Measurements from ENCODE around the gene PCSK6. TPM values are rescaled to one million over a fixed set of nuclear protein-coding genes. Genes with fewer than 3 reads are reported as not detected.

The PCSK6 gene
- total RNA-seq, 3 donors from 2014 or later (not counting 1 experiment from before 2014, with no cell fraction given), result 1.5 to 2.4 (median 2.4) TPM

DNA sequence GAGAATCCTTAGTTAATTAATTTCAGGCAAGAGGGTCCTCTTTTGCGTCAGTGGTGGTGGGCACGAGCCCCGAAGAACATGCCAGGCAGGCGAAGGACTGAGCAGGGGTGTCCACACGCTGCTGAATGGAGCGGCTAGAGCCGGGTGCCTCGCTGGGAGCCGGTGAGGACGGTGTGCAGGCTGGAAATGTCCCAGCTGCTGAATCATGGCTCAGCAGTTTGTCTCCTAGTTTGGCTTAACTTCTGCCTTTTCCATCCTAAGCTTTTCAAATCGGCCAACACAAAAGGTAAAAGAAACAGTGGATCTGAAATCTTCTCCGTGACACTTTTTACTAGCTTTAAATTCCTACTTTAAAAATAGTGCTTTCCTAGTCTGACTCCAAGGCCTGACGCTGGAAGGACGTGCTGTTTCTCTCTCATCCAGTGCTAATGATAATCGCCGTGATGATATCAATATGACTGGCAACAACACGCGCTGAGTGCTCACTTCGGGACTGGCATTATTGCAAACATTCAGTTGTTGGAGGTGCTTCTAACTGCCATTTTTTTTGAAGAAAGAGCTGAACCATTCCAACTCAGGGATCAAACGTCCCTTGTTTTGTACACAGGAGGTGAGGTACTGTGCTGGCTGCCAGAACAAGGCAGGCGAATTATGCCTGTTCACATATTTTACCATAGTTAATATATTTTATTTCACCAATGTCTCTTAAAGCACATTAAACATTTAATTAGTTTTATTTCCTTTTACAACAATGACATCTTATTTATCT, 19.8 kb downstream of the PCSK6 start:
- Mint-ChIP-seq H3K27me3 (ENCODE audit: low read depth in 2 of 2) (peaks cover 10 to 12% of the 10 kb centered on the region in 2 donors), H3K9me3 (no peaks in the 10 kb centered on the region), H3K4me1 (no peaks in the 10 kb centered on the region), H3K4me3 (no peak overlapping the region), H3K27ac (no peak overlapping the region), H3K36me3 (no peaks in the 10 kb centered on the region)
- Histone ChIP-seq H3K4me3 (ENCODE audit: low read length) (no peak overlapping the region), H3K4me1 (ENCODE audit: control insufficient read depth, insufficient read depth, low read length) (no peaks in the 10 kb centered on the region), H3K27ac (ENCODE audit: low read length) (no peak overlapping the region), H3K9me3 (ENCODE audit: control insufficient read depth, insufficient read depth, low read length) (no peaks in the 10 kb centered on the region), H3K36me3 (ENCODE audit: control insufficient read depth, insufficient read depth, low read length) (no peaks in the 10 kb centered on the region), H3K27me3 (ENCODE audit: control insufficient read depth, insufficient read depth, low read length) (no peaks in the 10 kb centered on the region)
- ATAC-seq (no peak), DNase-seq (no peak)
- intact Hi-C loops (cut with micrococcal nuclease), result no loop called here
- TF ChIP-seq, protein P1, sequence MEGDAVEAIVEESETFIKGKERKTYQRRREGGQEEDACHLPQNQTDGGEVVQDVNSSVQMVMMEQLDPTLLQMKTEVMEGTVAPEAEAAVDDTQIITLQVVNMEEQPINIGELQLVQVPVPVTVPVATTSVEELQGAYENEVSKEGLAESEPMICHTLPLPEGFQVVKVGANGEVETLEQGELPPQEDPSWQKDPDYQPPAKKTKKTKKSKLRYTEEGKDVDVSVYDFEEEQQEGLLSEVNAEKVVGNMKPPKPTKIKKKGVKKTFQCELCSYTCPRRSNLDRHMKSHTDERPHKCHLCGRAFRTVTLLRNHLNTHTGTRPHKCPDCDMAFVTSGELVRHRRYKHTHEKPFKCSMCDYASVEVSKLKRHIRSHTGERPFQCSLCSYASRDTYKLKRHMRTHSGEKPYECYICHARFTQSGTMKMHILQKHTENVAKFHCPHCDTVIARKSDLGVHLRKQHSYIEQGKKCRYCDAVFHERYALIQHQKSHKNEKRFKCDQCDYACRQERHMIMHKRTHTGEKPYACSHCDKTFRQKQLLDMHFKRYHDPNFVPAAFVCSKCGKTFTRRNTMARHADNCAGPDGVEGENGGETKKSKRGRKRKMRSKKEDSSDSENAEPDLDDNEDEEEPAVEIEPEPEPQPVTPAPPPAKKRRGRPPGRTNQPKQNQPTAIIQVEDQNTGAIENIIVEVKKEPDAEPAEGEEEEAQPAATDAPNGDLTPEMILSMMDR (IDR thresholded peaks at IDR 0.05), result no peak
- 69% methylated on average over 21 of the region's 21 CpGs for WGBS (ENCODE audit: insufficient coverage)

DNA sequence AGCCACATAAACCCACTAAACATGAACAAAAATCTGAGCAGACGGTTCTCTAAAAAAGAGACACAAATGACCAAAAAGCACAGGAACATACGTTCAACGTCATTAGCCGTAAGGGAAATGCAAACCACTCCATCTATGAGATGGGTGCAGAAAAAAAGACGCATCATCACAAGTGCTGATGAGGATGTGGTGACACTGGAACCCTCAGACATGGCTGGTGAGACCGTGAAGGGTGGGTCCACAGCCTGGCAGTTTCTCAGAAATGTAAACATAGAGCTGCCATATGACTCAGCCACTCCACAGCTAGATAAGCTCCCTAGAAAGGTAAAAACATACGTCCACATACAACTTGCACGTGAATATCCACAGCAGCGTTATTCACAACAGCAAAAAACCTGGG, 23.3 kb downstream of the PCSK6 start:
- ATAC-seq (no peak), DNase-seq (no peak)
- H3K27me3 Mint-ChIP-seq (ENCODE audit: low read depth in 2 of 2), result peaks cover 12 to 22% of the 10 kb centered on the region in 2 donors
- H3K4me3 ChIP-seq (ENCODE audit: low read length), result no peak overlapping the region
- no peaks in the 10 kb centered on the region for H3K4me1 ChIP-seq (ENCODE audit: control insufficient read depth, insufficient read depth, low read length)
- no peaks in the 10 kb centered on the region for H3K9me3 ChIP-seq (ENCODE audit: control insufficient read depth, insufficient read depth, low read length)
- TF ChIP-seq, protein P1 (IDR thresholded peaks at IDR 0.05), result no peak
- H3K27ac Mint-ChIP-seq, result no peak overlapping the region
- 91% methylated on average over 9 of the region's 9 CpGs for WGBS (ENCODE audit: insufficient coverage)
- no peaks in the 10 kb centered on the region for H3K36me3 Mint-ChIP-seq
- no peaks in the 10 kb centered on the region for H3K4me1 Mint-ChIP-seq
- no peaks in the 10 kb centered on the region for H3K27me3 ChIP-seq (ENCODE audit: control insufficient read depth, insufficient read depth, low read length)
- intact Hi-C loops (cut with micrococcal nuclease), result no loop called here
- H3K4me3 Mint-ChIP-seq, result no peak overlapping the region
- no peak overlapping the region for H3K27ac ChIP-seq (ENCODE audit: low read length)
- no peaks in the 10 kb centered on the region for H3K9me3 Mint-ChIP-seq
- H3K36me3 ChIP-seq (ENCODE audit: control insufficient read depth, insufficient read depth, low read length), result no peaks in the 10 kb centered on the region

DNA sequence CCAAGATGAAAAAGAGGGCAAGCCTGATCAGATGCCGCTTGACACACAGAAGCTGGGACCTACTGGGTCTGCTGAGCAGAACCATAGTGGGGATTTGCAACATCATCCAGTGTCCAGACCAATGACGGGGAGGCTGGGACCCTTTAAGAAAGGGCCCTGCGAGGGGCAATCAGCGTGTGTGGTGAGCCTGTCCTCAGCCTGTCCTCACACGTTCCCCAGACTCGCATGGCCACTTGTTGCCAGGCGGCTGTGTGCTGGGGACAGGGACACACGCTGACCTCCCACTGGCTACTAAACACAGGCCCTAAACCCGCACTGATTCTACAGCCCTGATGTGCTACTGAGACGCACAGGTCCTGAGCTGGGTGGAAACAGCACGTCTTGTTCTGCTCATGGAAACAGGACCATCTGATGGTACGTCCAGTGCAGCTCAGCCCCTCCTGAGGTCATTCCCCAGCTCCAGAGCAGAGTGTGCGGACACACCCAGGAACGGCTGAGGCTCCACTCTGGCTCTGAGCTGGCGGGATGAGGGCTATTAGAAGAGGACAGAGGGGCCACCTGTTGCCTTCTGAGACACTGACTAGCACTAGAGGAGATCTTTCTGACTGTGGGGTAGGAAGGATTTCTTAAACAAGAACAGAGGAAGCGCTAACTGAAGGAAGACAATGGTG, 24.4 kb downstream of the PCSK6 start:
- ATAC-seq (peak in 1 of 3 donors; percentile 5), DNase-seq (no peak)
- 87% methylated on average over 16 of the region's 16 CpGs for WGBS (ENCODE audit: insufficient coverage)

More for the DNA sequence above, 24.4 kb downstream of the PCSK6 start:
- Mint-ChIP-seq H3K36me3 (no peaks in the 10 kb centered on the region), H3K27me3 (ENCODE audit: low read depth in 2 of 2) (peaks cover 12 to 22% of the 10 kb centered on the region in 2 donors), H3K27ac (no peak overlapping the region), H3K4me1 (no peaks in the 10 kb centered on the region), H3K4me3 (no peak overlapping the region), H3K9me3 (no peaks in the 10 kb centered on the region)
- Histone ChIP-seq H3K27ac (ENCODE audit: low read length) (no peak overlapping the region), H3K27me3 (ENCODE audit: control insufficient read depth, insufficient read depth, low read length) (no peaks in the 10 kb centered on the region), H3K36me3 (ENCODE audit: control insufficient read depth, insufficient read depth, low read length) (no peaks in the 10 kb centered on the region), H3K4me1 (ENCODE audit: control insufficient read depth, insufficient read depth, low read length) (no peaks in the 10 kb centered on the region), H3K4me3 (ENCODE audit: low read length) (no peak overlapping the region), H3K9me3 (ENCODE audit: control insufficient read depth, insufficient read depth, low read length) (no peaks in the 10 kb centered on the region)
- TF ChIP-seq, protein P1 (IDR thresholded peaks at IDR 0.05), result no peak
- intact Hi-C loops (cut with micrococcal nuclease), result no loop called here
